GM21360 (cell line): ENCODE results near the gene TM4SF4.

Experiments
- ATAC-seq: cut with Tn5 transposase; IDR thresholded peaks from one replicate; pipeline ENCODE4 v1.9.1; 2021; ENCODE audit warnings: mild to moderate bottlenecking, moderate library complexity; ENCODE audit not compliant: unreplicated experiment

Gene TM4SF4

DNA sequence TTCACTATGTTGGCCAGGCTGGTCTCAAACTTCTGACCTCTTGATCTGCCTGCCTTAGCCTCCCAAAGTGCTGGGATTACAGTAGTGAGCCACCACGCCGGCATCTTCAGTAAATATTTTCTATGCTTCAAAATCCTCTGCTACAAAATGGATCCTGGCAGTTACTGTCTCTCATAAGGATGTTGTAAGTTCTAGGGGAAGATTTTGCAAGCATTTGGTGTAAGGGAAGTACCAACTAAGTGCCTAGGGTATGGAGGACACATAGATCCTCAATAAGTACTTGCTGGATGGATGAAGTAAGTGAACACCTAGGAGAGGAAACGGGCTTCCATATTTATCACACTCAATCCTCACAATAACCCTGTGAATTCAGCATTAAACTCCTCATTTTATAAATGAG lies 6.6 kb downstream of the TM4SF4 start:
- no peak for ATAC-seq

DNA sequence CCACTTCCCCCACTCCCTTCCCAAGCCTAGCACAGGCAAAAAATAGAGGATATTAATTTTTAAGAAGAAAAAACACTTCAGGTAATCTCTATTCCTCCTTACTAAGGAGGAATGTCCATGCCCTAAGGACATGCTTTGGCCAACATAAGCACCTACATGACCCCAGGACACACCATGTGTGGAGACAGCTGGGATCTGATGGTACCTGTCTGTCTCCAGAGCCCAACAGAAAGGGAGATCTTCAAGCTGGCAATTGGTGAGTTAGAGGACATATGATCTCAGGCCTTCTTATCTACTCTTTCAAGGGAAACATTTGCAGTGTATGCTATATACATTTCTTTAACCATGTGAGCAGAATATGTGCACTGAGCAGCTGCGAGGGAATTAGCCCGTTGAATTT lies 7.0 kb downstream of the TM4SF4 start:
- no peak for ATAC-seq

DNA sequence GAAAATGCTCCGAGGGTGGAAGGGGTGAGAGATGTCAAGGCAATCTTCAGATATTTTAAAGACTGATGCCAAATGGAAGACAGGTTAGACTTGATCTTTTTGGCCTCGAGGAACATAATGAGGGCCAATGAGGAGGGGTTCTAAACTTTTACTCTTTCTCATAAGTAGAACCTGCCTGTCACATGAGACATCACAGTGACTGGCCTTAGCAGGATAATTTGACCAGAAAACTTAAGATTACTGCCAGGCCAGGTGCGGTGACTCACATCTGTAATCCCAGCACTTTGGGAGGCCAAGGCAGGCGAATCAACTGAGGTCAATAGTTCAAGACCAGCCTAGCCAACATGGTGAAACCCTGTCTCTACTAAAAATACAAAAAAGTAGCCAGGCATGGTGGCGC lies 12.2 kb downstream of the TM4SF4 start:
- no peak for ATAC-seq

DNA sequence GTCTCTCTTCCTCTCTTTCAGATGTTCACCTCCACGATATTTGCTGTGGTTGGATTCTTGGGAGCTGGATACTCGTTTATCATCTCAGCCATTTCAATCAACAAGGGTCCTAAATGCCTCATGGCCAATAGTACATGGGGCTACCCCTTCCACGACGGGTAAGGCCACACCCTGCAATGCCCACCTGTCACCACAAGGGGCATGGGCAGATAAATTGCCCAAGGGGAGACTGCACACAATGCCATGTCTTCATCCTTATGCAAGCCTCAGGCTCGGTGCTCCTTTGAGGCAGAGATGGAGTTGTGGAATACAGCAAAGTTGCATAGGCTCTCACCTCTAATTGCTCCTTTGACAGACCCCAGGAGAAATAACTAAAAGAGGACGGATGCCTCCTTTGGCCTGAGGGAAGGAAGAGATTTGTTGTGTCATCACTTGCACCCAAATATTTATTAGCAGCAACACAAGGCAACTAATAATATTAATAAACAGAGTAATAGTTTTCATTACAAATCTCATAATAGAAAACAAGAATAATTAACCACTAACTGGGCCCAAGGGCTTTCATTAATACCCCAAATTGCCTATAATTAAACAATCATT lies 13.2 kb downstream of the TM4SF4 start:
- no peak for ATAC-seq

DNA sequence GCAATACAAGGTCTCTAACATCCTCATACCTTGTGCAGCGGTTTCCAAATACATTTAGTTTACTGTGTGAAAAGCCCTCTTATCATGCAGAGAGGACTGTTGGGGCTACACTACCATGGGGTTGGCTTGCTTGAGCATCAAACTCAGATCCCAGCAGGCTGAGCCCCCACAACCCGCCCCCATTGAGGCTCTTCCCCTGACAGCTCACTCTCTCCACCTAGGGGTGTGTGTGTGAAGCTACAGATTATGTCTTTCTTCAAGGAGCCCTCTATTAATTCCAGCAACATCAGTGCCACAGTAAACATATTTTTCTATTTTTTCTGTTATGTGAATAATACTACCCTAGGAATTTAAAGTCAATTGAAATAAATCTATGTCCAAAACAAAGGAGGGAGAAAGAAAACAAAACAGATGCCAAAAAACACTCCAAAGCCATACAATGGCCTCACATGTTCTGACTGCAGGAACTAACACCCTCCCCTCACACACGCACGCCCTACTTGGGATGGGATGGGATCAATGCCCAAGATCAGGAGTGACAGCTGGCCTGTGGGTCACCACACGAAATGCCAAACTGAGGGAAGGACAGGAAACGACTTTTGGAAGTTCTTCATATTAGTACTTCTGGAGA lies 14.7 kb downstream of the TM4SF4 start:
- no peak for ATAC-seq

DNA sequence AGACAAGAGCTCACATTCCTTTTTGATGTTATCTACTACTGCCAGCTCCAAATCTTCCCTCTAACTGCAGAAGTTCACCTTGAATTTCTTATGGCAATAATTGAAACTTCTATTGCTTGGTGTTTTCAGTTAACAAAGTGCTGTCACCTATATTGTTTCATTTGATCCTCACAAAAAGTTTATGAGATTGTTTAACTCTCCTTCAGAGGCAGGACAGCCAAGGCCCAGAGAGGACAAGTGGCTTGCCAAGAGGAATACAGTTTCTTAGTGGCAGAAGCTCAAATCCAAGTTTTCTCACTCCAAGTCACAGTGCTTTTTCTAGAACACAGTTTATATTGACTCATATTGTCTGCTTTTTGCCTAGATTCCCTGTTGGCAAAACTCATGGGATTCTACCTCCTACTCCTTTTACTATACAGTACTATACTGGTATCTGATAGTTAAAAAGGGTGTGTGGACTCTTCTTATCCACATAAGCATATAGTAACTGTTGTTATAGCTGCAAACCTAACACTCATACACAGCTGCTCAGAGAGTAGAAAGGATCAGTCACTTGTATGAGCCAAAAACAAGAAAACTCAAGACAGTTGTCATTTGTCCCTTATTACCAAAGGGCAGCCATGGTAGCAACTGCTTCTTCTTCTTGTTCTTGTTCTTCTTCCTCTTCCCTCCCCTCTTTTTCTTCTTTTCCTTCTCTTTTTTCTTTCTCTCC lies 15.9 kb downstream of the TM4SF4 start:
- ATAC-seq, result no peak

DNA sequence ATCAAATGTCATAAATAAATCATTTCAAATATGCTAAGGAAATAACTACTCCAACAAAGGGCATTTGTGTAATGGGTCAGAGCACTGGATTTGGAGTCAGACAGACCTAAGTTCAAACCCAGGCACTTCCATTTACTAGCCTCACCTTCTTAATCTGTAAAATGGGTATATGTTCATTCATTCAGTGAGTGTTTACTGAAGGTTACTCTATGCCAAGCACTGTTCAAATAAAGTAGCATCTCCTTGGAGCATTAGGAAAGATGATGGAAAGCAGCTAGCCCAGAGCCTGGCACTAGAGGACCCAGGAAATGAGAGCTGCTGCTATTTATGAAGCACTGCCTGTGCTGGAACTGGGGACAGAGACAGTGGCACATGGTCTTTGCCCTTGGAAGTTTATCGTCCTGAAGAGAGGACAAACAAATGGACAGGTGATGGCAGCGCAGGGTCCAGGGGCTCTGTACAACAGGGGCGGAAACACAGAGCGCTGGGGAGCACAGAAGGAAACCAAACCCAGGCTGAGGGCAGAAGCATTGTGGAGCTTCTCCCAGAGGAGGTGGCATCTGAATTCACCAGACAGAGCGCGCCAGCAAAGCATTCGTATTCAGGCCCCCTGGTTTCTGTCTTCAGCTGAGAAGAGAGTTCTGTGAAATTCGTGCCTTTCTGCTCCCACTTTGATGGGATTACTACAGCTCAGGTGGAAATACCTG lies 19.0 kb downstream of the TM4SF4 start:
- ATAC-seq, result no peak

DNA sequence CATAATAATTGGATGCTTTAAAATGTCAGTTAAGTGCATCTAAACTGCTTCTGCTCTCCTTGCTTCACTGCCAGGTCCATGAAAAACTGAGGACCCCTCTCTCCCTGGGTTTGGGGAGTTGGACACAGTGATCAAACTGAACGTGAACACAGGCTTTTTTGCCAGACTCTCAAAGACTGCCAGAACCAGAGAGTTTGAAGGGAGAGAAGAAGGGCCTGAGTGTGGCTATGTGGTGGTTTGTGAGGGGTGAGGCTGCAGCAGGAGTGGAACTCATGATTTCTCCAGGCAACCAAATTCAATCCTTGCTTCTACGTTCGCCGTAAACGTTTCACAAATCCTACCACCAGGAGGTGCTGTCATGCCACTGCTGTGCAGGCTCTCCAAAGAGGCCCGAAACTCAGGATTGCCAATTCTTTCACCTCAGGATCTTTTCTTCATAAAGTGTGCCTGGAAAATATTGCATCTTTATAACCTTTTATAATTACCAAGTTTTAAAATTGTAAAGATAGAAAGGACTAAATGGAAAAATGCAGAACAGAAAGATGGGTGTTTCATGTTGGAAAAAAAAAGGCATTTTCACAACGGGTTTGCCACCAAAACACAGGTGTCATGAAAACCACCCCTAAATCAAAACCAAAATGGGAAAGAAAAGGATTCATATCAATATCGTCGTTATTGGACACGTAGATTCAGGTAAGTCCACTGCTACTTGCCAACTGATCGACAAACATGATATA lies 19.7 kb downstream of the TM4SF4 start:
- no peak for ATAC-seq

DNA sequence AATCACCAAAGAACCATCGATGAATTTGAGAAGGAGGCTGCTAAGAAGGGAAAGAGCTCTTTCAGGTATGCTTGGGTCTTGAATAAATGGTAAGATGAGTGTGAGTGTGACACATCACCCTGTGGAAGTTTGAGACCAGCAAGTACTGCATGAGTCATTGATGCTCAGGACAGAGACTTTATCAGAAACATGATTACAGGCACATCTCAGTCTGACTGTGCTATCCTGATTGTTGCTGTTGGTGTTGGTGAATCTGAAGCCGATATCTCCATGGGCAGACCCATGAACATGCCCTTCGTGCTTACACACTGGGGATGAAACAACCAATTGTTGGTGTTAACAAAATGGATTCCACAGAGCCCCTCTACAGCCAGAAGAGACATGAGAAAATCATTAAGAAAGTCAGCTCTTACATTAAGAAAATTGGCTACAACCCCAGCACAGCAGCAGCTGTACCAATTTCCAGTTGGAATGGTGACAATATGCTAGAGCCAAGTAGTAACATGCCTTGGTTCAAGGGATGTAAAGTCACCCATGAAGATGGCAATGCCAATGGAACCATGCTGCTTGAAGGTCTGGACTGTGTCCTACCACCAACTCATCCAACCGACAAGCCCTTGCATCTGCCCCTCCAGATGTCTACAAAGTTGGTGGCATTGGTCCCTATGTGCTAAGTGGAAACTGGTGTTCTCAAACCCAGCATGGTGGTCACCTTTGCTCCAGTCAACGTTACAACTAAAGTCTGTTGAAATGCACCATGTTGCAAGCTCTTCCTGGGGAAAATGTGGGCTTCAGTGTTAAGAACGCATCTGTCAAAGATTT lies 20.5 kb downstream of the TM4SF4 start:
- no peak for ATAC-seq

DNA sequence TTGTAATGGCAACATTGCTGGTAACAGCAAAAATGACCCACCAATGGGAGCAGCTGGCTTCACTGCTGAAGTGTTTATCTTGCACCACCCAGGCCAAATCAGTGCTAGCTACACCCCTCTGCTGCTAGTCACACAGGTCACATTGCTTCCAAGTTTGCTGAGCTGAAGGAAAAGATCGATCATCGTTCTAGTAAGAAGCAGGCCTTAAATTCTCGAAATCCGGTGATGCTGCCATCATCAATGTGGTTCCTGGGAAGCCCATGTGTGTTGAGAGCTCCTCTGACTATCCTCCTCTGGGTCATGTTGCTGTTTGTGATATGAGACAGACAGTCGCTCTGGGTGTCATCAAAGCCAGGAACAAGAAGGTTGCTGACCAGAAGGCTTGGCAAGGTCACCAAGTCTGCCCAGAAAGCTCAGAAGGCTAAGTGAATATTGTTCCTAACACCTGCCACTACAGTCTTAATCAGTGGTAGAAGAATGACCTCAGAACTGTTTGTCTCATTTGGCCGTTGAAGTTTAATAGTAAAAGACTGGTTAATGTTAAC lies 21.2 kb downstream of the TM4SF4 start:
- no peak for ATAC-seq

DNA sequence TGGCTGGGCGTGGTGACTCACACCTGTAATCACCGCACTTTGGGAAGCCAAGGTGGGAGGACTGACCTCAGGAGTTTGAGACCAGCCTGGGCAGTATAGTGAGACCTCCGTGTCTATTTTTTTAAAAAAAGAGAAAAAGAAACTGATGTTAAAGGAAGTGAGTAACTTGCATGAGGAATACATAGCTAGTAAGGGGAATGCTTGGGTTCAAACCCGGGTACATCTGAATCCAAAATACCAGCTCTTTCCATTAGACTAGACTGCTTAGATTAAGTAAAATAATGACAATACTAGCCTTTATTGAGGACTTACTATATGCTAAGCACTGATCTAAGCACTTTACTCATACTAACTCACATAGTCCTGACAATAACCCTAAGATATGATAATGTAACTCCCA lies 22.4 kb downstream of the TM4SF4 start:
- ATAC-seq, result no peak

DNA sequence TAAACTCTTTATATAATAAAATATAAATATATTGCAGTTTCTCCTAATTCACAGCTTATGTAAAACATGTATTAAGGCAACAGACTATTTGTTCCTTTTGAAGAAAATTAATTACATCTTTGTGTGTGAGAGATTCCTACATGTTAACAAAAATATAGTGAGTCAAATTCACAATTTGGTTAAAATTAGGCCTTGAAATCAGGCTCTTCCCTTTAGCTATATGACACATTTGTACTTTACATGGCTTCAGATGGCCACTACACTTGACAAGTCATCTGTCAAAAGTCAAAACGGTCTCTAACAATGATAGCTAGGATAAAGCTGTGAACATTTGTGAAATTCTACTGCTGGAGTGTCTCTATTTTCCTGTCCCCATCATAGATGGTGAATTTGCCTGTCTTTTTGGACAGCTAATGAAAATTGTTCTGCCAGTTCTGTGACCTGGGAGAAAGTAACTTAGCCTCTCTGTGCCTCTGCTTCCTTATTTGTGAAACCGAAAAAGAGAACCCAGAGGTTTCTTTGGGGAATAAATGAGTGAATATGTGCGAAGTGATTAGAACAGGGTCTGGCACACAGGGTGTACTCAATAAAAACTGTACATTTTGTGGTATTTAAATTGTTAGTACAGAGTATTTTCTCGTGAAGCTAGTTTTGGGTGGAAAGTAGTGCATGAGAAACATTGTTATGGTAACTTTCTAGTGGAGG lies 23.6 kb downstream of the TM4SF4 start:
- ATAC-seq, result no peak

DNA sequence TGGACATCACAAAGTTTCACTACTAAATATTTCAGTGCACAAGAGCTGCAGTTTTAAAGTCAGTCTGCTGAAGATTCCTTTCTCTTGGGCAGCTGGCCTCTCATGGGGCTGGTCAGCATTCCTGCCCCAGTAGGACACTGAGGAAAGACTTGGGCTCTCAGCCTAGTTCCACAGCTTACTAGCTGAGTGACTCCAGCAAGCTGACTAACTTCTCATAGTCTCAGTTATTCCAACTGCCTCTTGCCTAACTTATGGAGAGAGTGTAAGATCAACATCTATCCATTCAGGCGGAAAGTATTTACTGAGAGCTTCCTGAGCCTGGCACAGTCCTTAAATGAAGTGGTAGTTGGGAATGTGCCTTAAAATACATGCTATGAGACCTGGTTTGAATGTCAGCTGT lies 27.0 kb downstream of the TM4SF4 start:
- ATAC-seq, result no peak

DNA sequence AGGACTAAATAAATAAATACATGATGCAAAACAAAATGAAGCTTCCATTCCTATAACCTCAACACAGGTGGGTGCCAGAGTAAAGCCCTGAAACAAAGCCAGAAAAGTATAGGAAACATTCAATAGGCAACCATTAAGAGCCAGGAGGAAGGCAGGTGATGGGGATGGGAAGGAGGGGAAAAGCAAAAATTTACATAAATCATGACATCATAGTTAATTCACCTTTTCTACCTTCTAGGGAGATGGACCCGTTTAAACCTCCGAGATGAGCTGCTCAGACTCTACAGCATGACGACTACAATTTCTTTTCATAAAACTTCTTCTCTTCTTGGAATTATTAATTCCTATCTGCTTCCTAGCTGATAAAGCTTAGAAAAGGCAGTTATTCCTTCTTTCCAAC lies 27.9 kb downstream of the TM4SF4 start:
- no peak for ATAC-seq

DNA sequence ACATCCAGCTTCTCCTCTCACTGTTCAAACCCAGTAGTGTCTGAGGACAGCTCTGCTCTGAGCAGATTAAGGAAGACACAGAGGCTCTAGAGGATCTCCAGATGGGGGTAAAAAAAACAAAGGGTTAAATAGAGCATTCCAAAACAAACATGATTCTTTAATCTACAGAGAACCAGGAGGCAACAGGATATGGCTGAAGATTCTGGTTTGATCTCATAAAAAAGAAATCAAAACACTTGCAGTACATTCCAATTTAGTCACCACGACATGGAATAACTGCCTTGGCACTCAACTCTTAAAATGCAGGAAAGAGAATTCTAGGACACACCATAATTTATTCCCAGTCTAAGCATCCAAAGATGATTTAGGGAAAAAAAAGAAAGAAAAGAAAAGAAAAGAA lies 32.0 kb downstream of the TM4SF4 start:
- ATAC-seq, result no peak

DNA sequence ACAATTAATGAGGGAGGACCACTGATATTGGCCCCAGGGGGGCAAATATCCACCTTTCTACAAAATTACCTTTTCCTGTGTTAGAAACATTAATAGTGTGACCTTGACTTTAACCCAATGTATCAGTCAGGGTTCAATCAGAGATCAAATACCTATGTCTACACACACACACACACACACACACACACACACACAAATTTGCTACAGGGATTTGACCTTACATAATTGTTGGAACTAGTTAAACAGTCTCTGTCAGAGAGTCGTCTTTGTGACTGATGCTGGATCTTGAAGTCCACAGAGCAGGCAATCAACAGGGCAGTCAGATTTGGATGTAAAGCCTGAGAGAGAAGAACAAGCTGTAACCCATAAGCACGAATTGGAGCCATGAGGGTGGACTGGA lies 32.5 kb downstream of the TM4SF4 start:
- ATAC-seq, result no peak

DNA sequence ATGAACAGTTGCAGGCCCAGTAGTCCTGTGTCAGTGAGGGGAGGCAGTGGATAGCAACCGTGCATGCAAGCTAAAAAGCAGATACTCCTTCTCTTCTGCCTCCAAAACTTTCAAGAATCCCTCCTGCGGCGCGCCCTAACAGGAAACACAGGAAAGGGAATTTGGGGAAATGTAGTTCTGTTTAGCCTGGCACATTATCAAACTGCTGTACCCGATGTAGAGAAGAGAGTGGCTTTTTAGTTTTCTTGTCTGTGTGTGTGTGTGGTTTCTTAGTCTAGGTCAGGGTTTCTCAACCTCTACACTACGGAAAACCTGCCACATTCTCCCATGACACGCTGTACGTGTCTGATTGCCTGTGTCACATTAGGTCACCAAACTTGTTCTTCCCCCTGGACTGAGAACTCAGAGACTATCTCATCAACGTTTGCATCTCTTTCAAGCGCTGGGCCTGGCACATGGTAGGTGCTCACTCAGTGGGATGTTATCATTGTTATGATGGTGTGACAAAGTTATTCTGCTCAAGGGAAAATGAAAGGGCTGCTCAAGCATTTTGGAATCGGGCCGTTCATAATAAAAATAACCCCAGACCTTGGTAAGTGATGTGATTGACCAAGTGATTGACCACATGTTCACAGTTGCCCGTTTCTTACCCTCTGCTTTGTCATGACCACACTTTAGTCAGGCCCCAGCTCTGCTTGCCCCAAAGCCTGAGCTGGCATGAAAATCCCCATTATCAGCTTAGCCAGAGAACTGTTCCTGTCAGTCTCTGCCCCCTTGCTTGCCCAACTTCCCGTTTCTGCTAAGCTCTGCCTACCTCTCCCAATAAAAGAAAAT lies 33.2 kb downstream of the TM4SF4 start:
- no peak for ATAC-seq

DNA sequence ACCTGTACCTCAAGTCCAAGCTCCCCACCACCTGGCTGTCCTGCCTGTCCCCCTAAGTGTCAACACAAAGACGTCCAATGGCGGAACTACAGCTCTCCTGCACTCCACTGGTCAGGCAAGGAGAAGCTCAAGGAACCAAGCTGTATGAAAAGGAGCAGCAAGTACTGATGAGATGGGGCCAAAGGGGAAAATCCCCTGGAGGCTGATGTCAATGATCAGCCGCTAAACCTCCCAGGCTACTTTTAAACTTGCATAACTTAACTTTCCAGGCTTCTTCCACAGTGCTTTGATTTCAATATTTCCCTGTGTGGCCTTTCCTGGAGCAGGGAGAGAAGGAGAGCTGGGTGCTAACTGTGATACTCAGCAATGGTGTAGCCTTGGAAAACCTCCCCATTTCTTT lies 35.0 kb downstream of the TM4SF4 start:
- ATAC-seq, result no peak

DNA sequence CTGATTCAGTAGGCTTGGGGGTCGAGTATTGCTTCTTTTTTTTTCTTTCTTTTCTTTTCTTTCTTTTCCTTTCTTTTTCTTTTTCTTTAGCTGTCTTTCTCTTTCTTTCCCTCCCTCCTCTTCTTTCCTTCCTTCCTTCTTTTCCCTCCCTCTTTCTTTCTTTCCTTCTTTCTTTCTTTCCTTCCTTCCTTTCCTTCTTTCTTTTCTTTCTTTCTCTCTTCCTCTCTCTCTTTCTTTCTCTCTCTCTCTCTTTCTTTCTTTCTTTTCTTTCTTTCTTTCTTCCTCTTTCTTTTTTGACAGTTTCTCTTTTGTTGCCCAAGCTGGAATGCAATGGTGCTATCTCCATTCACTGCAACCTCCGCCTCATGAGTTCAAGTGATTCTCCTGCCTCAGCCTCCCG lies 36.0 kb downstream of the TM4SF4 start:
- ATAC-seq, result no peak
